ENCODE data around the gene CA5A. TPM values are rescaled to one million over a fixed set of nuclear protein-coding genes. Genes with fewer than 3 reads are reported as not detected.

The CA5A gene
- total and polyA plus RNA-seq, 2 of the 13 experiments (the other 11 are each of a cell fraction or from before 2014, with no cell fraction given): 66.8 to 106 TPM

GRCh38 chr16:87954361-87954760 is 18.0 kb upstream of the CA5A start:
- in situ Hi-C loops (cut with HindIII; ENCODE audit: extremely low pct_ligation_motif_present, low pct_unique_long_range_greater_than_20kb) (no loop called here), intact Hi-C loops (cut with micrococcal nuclease; ENCODE audit: unreplicated experiment) (no loop called here)
- H3K9ac ChIP-seq (ENCODE audit: insufficient read depth, low read depth, low read length): no peak overlapping the region
- H3K27me3 ChIP-seq (ENCODE audit: control insufficient read depth in 1 of 2, insufficient read depth in 2 of 2, low read length in 2 of 2): no peaks in the 10 kb centered on the region
- 0 out of 2 replicates have a peak, but pooled peaks cover 5% of the 10 kb centered on the region for H4K20me1 ChIP-seq (ENCODE audit: insufficient read depth, low read length)
- peaks cover 69% of the 10 kb centered on the region for H3K79me2 ChIP-seq (ENCODE audit: insufficient read depth, low read length)
- WGBS (ENCODE audit: low lambda C conversion rate): 91% methylated on average over 14 of the region's 14 CpGs
- TF ChIP-seq ZNF333 (CRISPR knock-in tag; IDR thresholded peaks at IDR 0.05; ENCODE audit: borderline replicate concordance): 0 out of 2 replicates have a peak, but pooled peaks have one; percentile 20
- TF ChIP-seq NRL (CRISPR knock-in tag; IDR thresholded peaks at IDR 0.05; ENCODE audit: borderline replicate concordance): no peak
- TF ChIP-seq KDM2A (CRISPR knock-in tag; IDR thresholded peaks at IDR 0.05; ENCODE audit: borderline replicate concordance, low read depth): no peak
- no peak for ATAC-seq
- no TSS peak for BruUV-seq (replicated peaks)
- ChIA-PET CTCF (ENCODE audit: low intra/inter-chr PET ratio, low total read pairs) (no interaction called here), POLR2A (no interaction called here)
- no peak overlapping the region for H3K4me3 ChIP-seq (replicated peaks in 1 of 3; ENCODE audit: insufficient read depth in 1 of 3, low read depth in 2 of 3, low read length in 3 of 3)
- no peak overlapping the region for H3K27ac ChIP-seq (ENCODE audit: extremely low read length, insufficient read depth, low read length)
- peaks cover 57% of the 10 kb centered on the region for H3K4me1 ChIP-seq (ENCODE audit: insufficient read depth, low read length)
- DNase-seq (ENCODE audit: low spot score): no peak
- no peak overlapping the region for H2AFZ ChIP-seq (ENCODE audit: low read length)
- peaks cover 6 to 31% of the 10 kb centered on the region in 2 experiments; a peak in 4 of 5 replicates for H3K36me3 ChIP-seq (replicated peaks in 1 of 2; ENCODE audit: control insufficient read depth in 1 of 2, insufficient read depth in 2 of 2, low read length in 2 of 2)
- no peak overlapping the region for H3K4me2 ChIP-seq (ENCODE audit: low read depth, low read length)
- FAIRE-seq: no peak
- no peaks in the 10 kb centered on the region for H3K9me3 ChIP-seq (ENCODE audit: low read length)

- Histone ChIP-seq H3K79me2 (ENCODE audit: insufficient read depth, low read length) (peaks cover 62% of the 10 kb centered on the region), H3K27me3 (ENCODE audit: control insufficient read depth in 1 of 2, insufficient read depth in 2 of 2, low read length in 2 of 2) (no peaks in the 10 kb centered on the region), H3K27ac (ENCODE audit: extremely low read length, insufficient read depth, low read length) (no peak overlapping the region), H2AFZ (ENCODE audit: low read length) (no peak overlapping the region), H3K36me3 (replicated peaks in 1 of 2; ENCODE audit: control insufficient read depth in 1 of 2, insufficient read depth in 2 of 2, low read length in 2 of 2) (peaks cover 6 to 31% of the 10 kb centered on the region in 2 experiments; a peak in 4 of 5 replicates), H3K4me3 (replicated peaks in 1 of 3; ENCODE audit: insufficient read depth in 1 of 3, low read depth in 2 of 3, low read length in 3 of 3) (no peak overlapping the region), H3K9ac (ENCODE audit: insufficient read depth, low read depth, low read length) (peak overlapping the region; percentile 99), H4K20me1 (ENCODE audit: insufficient read depth, low read length) (0 out of 2 replicates have a peak, but pooled peaks cover 5% of the 10 kb centered on the region), H3K4me2 (ENCODE audit: low read depth, low read length) (peak overlapping the region; percentile 18), H3K9me3 (ENCODE audit: low read length) (no peaks in the 10 kb centered on the region), H3K4me1 (ENCODE audit: insufficient read depth, low read length) (peaks cover 65% of the 10 kb centered on the region)
- CTCF ChIA-PET (ENCODE audit: low intra/inter-chr PET ratio, low total read pairs): no interaction called here
- FAIRE-seq (no peak), DNase-seq (ENCODE audit: low spot score) (no peak), ATAC-seq (no peak)
- 92% methylated on average over 15 of the region's 15 CpGs for WGBS (ENCODE audit: low lambda C conversion rate)
- POLR2A ChIA-PET: interaction anchor here (0.6 to 6.0 kb wide), 3 partner anchors 13 to 161 kb away, joined by 5 to 110 read pairs (median 5); partner anchors contain the start of gene CA5A
- no TSS peak for BruUV-seq (replicated peaks)
- in situ Hi-C loops (cut with HindIII; ENCODE audit: extremely low pct_ligation_motif_present, low pct_unique_long_range_greater_than_20kb) (no loop called here), intact Hi-C loops (cut with micrococcal nuclease; ENCODE audit: unreplicated experiment) (no loop called here)
- no peak for TF ChIP-seq ZSCAN20 (CRISPR knock-in tag; IDR thresholded peaks at IDR 0.05; ENCODE audit: borderline replicate concordance)
- TF ChIP-seq NR2F2 (IDR thresholded peaks at IDR 0.05; ENCODE audit: borderline replicate concordance, low read depth): no peak
- peak; percentile 24; the same call in 1 of the 2 replicates for TF ChIP-seq POLR2G (IDR thresholded peaks at IDR 0.05; ENCODE audit: low read depth, low read length)
- 0 out of 2 replicates have a peak, but pooled peaks have one; percentile 21 for TF ChIP-seq POLR2AphosphoS5 (IDR thresholded peaks at IDR 0.05; ENCODE audit: low read depth, low read length)
- peak; percentile 23 for TF ChIP-seq RBM22 (optimal IDR thresholded peaks at IDR 0.05; ENCODE audit: low read length)
- TF ChIP-seq POLR2A (IDR thresholded peaks at IDR 0.05; ENCODE audit: insufficient read depth in 1 of 2, low read depth in 2 of 2, low read length in 2 of 2): peak in 1 of 2 experiments; percentile 27; a peak in 2 of 4 replicates
Observed at GRCh38 chr16:87953308-87954215, 17.2 kb upstream of the CA5A start.
